Measurements from ENCODE around the gene NT5E.

The NT5E gene

GRCh38 chr6:85422996-85423395 lies 26.9 kb upstream of the NT5E start:
- DNase-seq = no peak

DNA sequence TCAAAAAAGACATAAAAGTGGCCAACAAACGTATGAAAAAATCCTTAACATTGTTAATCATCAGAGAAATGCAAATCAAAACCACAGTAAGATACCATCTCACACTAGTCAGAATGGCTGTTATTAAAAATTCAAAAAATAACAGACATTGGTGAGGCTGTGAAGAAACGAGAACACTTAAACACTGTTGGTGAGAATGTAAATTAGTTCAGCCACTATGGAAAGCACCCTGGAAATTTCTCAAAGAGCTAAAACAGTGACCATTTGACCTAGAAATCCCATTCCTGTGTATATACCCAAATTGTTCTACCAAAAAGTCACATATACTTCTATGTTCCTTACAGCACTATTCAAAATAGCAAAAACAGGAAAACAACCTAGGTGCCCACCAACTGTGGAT lies 24.9 kb upstream of the NT5E start:
- no peak for DNase-seq

DNA sequence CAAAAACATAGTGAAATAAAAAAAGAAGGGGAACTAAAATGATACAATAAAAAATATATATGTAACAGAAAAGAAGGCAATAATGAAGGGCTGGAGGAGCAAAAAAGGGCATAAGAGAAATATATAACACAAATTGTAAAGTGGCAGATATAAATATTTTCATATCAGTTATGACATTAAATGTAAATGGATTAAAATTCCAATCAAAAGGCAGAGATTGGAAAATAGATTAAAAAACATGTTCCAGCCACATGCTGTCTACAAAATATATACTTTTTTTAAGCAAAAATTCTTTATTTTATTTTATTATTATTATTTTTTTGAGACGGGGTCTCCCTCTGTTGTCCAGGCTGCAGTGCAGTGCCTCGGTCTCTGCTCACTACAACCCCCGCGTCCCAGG lies 23.9 kb upstream of the NT5E start:
- DNase-seq = no peak

- no peak for DNase-seq
Observed at GRCh38 chr6:85428486-85428885, 21.4 kb upstream of the NT5E start.

DNA sequence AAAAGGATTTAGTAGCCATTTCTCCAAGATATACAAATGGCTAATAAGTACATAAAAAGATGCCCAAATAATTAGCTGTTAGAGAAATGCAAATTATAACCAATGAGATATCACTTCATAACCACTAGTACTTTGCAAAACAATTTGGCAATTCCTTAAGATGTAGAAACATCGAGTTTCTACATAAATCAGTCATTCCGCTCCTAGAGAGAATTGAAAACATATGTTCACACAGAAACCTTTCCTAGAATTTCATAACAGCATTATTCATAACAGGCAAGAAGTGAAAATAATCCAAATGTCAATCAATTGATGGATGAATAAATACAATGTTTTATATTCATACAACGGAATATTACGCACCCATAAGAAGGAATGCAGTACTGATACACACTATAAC lies 20.5 kb upstream of the NT5E start:
- no peak for DNase-seq

DNA sequence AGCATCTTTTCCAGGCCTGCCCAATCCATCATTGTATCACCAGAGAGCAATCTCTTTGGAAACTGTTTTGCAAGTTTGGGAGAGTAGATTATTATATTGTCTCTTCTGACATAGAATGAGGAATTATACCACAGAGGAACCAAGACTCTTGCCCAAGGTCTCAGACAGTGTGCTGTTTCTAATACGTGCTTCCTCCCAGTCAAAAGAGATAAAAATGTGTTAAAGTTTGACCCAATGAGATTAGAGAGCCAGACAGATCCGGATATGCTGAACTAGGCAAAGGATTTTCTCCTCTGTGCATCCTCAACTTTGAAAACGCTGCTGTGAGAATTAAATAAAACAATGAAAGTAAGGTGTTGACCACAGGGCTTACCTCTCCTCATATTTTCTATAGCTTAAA lies 18.6 kb upstream of the NT5E start:
- no peak for DNase-seq

GRCh38 chr6:85432554-85432953 lies 17.3 kb upstream of the NT5E start:
- no peak for DNase-seq

DNA sequence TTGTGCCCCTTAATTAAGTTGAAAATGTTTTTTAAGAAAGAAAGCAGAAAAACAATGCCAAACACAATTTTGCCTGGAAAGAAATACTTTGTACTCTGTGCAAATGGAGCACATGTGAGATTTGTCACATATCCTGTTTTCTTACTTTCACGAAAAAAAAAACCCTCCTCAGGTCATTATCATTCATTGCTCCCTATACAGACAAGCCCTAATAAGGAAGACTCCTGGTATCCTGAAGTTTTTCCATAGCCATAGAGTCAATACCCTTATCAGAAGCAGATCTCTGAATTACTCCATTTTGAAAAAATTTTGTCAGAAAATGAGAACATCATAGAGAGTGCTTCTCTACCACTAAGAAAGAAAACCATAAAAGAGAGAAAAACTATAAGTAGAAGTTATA lies 14.0 kb upstream of the NT5E start:
- no peak for DNase-seq

DNA sequence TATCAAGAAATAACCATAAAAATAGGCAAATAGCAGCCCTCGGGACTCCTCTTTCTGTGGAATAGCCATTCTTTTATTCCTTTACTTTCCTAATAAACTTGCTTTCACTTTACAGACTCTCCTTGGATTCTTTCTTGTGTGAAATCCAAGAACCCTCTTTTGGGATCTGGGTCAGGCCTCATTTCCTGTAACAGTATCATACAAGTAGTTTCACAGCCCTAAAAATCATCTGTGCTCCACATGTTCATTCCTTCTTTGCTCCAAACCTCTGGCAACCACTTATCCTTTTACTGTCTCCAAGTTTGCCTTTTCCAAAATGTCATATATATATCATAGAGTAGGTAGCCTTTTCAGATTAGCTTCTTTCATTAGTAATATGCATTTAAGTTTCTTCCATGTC lies 13.5 kb upstream of the NT5E start:
- DNase-seq = no peak

DNA sequence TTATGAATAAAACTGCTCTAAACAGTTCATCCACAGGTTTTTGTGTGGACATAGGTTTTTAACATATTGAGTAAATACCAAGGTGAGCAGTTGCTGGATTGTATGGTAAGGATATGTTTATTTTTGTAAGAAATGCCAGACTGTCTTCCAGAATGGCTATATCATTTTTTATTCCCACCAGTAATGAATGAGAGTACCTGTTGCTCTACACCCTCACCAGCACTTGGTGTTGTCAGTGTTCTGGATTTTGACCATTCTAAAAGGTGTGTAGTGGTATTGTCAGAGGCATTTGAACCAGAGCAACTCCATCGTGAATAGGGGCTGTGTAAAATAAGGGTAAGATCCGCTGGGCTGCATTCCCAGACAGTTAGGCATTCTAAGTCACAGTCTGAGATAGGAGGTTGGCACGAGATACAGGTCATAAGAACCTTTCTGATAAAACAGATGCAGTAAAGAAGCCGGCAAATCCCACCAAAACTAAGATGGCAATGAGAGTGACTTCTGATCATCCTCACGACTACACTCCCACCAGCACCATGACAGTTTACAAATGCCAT lies 12.9 kb upstream of the NT5E start:
- no peak for DNase-seq

DNA sequence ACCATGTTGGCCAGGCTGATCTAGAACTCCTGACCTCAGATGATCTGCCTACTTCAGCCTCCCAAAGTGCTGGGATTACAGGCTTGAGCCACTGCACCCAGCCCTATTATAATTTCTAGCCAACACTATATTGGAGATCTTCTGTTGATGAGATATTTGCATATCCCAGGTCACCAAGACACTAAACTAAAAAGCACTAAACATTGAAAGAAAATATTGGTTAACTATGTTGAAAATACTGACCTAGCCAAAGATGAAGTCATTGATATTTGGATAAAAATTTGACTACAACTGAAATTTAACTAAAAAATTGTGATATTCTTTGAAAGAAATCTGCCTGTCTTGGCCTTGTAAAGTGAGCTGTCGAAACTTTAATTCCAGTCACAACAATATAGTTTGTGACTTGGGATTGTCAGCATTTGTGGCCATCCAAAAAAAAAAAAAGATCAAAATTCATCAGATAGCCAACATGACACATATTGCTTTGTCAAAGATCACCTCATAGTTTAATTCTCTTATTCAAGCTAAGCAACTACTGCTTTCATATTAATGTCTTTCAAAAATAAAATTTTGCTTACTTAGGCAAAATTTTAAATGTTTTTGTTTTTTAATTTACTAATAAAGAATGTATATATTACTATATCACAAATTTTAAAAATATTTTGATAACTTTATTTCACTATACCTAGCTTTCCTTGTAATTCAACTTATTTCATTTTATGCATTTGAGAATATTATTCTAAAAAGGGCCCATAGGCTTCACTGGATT lies 6.3 kb upstream of the NT5E start:
- no peak for DNase-seq

DNA sequence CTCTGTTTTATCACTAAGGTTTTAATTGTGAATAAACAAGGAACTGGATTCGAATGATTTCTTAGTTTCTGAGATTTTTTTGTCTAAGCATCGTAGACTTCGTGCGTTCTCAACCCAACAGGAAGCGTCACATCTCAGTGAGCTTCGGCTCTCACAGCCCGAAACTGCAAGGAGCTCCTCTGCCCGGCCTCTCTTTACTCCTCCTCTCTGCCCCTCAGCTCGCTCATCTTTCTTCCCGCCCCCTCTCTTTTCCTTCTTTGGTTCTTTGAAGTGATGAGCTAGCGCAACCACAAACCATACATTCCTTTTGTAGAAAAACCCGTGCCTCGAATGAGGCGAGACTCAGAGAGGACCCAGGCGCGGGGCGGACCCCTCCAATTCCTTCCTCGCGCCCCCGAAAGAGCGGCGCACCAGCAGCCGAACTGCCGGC lies 480 bp upstream of the NT5E start:
- DNase-seq = no peak

DNA sequence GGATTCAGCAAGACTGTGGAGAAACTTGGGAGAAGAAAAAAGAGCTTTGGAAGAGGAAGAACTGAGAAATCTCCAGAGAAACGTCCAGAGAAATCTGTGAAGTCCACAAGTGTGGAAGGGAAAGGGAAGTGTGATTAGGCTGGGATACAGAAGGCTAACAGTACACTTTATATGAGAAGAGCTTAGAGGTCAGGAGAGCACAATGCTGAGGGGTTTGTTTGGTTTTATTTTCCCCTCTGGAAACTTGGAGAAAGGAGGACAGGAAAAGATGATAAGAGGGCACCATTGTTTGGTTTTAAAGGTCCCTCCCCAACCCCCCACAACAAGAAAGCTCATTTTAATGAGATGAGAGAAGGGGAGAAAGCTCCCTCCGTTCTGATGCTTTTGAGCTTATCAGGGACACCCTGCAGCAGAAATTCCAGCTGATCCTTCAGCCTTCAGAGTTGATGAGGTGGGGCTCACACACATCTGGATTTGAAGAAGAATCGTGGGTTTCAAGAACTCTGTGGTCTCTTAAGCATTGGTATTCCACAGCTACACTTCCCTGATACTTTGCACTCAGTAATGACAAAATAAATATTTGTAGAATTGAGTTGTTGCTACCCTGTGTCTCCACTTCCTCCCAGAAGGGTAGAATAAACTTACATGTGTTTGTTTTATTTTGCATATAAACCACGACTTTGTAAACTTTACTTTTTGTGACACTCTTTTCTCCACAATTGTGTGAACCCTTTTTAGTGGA lies 1.9 kb downstream of the NT5E start:
- DNase-seq = no peak

GRCh38 chr6:85452441-85452881 lies 2.6 kb downstream of the NT5E start:
- DNase-seq = no peak

DNA sequence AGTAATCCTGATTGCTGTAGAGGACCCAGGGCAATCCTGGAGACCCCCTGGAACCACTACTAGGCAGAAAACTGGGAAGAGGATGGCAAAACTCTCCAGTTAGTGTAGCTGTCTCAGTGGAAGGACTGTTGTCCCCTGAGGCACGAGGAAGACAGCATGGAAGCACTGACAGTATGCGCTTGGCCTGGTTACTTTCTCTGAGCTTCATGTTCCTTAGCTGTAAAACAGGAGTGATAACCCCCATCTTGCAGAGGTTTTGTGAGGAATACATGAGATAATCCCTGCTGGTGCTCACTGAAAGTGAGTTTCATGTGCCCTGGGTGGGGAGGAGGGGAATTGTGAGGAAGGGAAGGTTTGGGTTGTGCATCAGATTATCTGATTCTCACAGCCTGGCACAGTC lies 3.2 kb downstream of the NT5E start:
- DNase-seq = no peak

DNA sequence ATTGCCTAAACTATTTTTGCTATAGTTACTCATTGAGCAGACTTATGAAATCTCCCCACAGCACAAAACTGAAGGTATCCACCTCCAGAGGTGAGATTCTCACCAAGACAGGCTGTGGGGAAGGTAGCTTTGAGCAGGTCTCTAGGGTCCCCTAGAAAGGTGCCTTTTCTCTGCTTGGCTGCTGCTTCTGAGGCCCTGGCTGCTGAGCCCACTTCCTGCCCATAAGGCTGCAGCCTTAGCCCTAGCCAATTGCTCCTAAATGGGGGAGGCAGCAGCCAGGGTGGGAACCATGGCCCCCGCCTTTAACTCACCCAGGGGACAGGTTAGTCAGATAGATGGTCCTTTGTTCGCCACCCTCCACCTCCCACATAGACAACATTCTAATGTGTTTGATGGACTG lies 3.6 kb downstream of the NT5E start:
- DNase-seq = no peak

DNA sequence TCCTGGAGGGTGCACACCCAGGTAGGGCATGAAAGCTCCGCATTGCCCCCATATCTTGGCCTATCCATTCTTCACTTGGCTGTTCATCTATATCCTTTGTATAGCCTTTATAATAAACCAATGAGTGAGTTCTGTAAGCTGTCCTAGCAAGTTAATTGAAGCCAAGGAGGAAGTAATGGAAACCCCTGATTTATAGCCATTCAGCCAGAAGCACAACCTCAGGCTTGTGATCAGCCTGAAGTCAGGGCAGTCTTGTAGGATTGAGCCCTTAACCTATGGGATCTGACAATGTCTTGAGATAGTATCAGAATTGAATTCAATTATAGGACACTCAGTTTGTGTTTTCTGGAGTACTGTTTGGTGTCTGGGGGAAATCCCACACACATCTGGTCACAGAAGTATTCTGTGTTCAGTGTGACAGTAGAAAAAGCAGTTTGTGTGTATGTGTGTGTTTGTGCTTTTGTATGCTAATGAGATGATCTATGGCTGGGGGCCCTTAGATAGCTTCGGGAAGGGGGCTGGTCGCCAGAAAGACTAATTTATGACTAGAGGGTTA lies 5.7 kb downstream of the NT5E start:
- DNase-seq = no peak

DNA sequence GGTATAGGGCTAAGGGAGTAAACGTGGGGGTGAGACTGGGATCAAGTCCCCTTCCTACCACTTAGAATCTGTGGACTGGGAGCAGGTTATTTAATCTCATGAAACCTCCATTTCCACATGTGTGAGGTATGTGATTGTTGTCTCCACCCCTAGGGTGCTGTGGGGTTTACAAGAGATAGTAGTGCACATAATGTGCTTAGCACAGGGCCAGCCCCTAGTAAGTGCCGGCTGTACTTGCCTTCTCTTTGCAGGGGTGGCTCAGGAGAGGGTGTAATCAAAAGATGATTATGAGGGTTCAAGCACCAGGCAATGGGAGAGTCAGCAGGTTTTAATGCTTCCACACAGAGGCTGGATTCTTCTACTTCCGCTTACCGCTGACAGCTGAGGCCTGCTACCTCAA lies 6.9 kb downstream of the NT5E start:
- DNase-seq = no peak

DNA sequence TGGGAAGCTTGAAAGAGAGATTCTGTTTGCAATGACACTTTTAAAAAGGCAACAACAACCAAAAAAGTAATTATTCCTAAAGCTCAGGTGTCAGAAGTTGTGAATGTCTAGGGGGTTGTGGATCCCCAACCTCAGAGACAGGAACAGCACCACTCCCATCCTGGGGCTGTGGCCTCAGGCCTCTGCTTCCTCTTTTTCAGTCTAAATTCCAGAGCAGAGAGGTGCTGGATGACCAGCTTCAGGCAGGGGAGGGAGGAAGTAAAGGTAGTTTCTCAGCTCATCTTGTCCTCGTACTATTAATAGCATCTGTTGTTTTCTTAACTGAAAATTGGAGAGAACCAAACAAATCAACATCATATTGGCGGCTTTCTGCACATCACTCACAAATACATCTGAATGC lies 8.3 kb downstream of the NT5E start:
- no peak for DNase-seq

- DNase-seq = no peak
Observed at GRCh38 chr6:85458782-85459181, 8.9 kb downstream of the NT5E start.

DNA sequence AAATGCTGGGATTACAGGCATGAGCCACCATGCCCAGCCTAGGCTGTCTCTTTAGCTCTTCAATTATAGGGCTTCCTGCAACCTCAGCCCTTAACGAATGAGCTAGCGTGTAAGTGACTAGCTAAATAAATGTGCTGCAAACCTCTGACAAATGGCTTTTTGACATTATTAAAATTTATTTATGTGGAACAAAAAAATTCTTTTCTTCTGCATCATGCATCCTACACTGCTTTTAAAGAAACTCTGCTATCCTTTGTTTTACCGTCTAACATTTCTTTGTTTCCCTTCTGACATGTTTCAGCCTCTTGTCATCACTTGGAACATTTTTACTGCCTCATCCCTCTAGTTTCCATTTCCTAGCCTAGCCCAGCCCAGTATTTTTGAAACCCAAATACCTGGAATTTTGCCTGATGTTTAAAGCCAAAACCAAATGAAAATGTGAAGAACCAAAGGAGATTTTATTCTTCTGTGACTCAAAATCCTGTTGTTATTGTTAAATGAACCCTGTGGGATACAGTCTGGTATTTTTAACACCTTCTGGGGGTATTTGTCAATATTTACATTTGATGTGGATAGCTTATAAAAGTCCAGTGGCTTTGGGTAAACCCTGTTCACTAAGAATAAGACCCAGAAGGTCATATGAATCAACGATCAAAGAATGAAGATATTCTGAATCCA lies 9.5 kb downstream of the NT5E start:
- no peak for DNase-seq

- no peak for DNase-seq
Observed at GRCh38 chr6:85460154-85460920, 10.5 kb downstream of the NT5E start.

Measured in NCI-H345 (cell line).